ENCODE results near the gene HSDL2.
"Not testable (repeated sequence)": the region's sequence is repeated elsewhere in the genome, so short reads cannot be mapped to it uniquely, and the experiment has no call there.

DNA sequence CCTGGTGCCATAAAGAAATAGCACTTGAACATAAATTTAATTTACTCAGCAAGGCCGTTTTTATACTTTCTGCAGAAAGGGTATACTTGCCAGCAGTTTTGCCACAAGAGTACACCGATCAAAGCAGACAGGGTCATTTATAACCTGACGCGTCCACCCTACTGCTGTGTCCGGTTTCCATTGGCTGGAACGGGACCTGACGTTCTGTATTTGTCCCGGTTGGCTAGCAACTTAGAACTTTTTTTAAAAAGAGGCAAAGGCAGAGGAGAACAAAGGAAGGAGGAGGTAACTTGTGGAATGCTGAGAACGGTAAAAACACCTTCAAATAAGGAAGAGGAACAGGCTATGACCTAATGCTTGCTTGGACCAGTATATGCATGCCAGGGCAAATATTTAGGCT lies 33.8 kb downstream of the HSDL2 start:
- TF ChIP-seq, protein P1, sequence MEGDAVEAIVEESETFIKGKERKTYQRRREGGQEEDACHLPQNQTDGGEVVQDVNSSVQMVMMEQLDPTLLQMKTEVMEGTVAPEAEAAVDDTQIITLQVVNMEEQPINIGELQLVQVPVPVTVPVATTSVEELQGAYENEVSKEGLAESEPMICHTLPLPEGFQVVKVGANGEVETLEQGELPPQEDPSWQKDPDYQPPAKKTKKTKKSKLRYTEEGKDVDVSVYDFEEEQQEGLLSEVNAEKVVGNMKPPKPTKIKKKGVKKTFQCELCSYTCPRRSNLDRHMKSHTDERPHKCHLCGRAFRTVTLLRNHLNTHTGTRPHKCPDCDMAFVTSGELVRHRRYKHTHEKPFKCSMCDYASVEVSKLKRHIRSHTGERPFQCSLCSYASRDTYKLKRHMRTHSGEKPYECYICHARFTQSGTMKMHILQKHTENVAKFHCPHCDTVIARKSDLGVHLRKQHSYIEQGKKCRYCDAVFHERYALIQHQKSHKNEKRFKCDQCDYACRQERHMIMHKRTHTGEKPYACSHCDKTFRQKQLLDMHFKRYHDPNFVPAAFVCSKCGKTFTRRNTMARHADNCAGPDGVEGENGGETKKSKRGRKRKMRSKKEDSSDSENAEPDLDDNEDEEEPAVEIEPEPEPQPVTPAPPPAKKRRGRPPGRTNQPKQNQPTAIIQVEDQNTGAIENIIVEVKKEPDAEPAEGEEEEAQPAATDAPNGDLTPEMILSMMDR (IDR thresholded peaks at IDR 0.05), result not testable (repeated sequence)
- TF ChIP-seq POLR2A (IDR thresholded peaks at IDR 0.05), result not testable (repeated sequence)
